Activated T-helper 1 cell treated with Interleukin-2 at 50 U/mL for 16 hours (primary cell): ENCODE data around the gene WTAP.
"Not testable (repeated sequence)": the region's sequence is repeated elsewhere in the genome, so short reads cannot be mapped to it uniquely, and the experiment has no call there.

Experiments
- DNase-seq: peaks from one replicate; pipeline ENCODE4 v3.0.0-alpha.2; 2020; ENCODE audit warnings: low read depth

The WTAP gene

DNA sequence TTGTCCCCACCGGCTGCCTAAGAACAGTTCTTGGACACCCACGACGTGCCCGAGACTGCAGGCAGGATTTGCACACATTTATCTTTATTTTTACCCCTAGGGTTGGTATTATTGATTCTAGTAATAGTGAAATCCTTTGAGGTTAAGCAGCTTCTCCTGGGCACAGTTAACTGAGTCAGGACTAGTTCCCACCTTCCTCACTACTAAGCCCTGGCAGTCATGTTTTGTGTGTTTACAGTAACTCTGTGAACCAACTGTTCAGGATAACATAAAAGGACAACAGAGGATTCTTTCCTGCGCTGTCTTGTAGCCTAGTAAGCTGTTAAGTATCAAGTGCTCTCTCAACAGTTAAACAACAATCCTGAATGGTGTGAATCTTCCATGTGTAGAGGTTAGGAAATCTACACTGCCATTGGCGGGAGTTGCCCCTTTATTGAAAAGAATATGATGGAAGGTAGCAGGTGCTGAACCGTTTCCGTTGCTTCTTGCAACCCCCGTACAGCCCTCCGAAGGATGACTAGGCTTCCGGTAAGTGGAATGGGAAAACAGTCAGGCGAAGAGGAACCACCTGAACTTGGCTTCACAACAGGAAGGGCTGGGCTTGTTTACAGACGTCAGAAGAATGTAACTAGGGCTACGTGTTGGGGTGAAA, 33.3 kb upstream of the WTAP start:
- DNase-seq, result peak; percentile 30

DNA sequence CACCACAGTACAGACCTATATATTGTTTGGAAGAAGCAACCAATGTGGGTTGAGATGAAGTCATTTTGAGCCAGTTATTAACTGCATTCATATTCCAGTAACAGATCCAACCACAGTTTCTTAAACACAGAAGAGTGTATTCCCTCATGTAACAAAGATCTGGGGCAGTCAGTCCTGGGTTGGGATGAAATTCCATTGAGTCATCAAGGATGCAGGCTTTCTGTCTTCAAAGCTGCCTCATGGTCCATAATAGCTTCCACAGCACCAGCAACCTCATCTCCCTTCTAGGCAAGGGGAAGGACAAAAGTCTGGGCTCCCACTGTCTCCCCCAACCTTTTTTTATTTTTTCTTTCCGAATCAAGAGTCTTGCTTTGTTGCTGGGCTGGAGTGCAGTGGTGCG, 31.3 kb upstream of the WTAP start:
- no peak for DNase-seq

- DNase-seq, result no peak
These were observed 26.3 kb upstream of the WTAP start for GRCh38 chr6:159700970-159701369.

DNA sequence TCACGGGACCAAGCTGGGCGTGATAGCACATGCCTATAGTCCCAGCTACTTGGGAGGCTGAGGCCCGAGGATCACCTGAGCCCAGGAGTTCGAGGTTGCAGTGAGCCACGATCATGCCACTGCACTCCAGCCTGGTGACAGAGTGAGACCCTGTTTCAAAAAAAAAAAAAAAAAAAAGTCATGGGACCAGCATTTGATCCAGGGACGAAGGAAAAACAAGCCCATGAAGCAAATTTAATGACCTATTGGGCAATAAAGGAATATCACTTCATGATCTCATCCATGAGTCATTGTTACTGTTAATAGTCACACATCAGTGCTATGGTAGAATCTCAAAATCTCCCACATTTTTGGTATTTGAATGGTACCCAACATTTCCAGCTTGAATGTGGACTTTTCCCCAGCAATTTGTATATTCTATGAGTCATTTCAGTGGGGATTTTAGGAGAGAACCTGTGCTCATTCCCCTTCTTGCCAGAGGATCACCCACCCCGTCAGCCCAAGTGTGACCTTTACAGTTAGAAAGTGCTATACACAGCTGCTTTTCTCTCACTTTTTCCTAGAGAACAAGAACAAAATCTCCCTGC, 25.8 kb upstream of the WTAP start:
- no peak for DNase-seq

DNA sequence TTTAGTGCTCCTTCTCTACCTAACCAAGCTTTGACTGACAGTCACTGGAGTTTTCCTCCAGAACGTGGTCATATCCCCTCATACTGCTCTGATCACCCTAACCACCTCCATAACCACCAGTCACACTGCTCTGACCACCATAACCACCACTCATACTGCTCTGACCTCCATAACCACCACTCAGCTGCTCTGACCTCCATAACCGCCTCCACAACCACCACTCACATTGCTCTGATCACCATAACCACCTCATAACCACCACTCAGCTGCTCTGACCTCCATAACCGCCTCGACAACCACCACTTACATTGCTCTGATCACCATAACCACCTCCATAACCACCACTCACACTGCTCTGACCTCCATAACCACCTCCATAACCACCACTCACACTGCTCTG, 16.7 kb upstream of the WTAP start:
- not testable (repeated sequence) for DNase-seq

- DNase-seq, result not testable (repeated sequence)
These were observed 14.9 kb upstream of the WTAP start for GRCh38 chr6:159712389-159712788.

DNA sequence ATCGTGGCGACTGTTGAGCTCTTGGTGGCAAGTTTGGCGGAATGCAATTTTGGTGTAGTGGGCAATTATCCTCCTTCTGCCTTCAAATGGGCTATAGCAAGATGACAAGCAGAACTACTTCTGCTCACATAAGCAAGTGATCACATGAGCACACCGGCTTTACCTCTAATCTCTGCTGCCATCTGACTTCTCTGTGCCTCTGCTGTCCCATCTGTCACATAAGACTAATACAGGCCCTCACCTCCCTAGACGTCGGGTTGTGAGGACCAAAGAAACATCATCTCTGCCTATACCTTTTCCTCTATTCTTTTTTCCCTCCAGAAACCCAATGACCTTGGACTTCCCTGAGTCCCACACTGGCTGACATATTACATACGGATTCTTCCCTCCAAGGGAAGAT, 13.3 kb upstream of the WTAP start:
- DNase-seq, result no peak

DNA sequence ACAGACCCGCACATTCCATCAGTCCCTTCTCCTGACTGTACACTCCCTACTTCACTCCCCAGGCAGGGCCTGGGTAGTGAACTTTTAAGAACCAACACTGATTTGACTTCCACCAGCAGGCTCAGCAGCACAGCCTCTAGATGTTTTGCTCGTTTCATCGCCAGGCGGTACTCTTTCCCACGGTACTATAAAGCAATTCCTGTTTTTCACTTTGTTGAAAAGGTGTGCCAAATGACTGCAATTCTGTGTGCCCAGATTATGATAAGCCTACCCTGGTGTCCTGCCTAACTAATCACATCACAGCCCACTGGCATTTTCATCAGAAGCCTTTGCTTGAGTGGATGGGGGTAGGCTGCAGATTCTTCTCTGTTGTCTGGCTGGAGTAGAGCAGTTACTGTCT, 12.9 kb upstream of the WTAP start:
- DNase-seq, result no peak

- no peak for DNase-seq
These were observed 12.1 kb upstream of the WTAP start for GRCh38 chr6:159715166-159715565.

GRCh38 chr6:159715605-159716004, 11.7 kb upstream of the WTAP start:
- DNase-seq, result no peak

GRCh38 chr6:159716247-159717096, 10.8 kb upstream of the WTAP start:
- no peak for DNase-seq

DNA sequence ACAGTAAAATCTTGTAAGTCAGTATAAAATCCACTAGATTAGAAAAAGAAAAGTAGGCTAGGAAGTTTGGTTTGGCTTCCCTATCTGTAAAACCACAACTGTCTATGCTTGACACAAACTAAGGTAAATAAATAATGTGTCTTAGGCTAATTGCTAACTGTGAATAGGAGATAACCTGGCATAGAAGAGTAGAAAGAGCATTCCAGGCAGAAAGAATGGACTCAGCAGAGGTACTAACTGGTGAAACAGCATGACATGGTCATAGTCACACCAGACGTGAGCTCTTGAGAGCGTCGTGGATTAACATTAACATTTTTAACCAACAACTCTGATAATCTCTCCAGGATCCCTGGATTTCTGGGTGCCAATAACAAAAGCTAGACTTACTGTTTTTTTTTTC, 8.7 kb upstream of the WTAP start:
- no peak for DNase-seq

- no peak for DNase-seq
These were observed 8.0 kb upstream of the WTAP start for GRCh38 chr6:159719287-159719686.

DNA sequence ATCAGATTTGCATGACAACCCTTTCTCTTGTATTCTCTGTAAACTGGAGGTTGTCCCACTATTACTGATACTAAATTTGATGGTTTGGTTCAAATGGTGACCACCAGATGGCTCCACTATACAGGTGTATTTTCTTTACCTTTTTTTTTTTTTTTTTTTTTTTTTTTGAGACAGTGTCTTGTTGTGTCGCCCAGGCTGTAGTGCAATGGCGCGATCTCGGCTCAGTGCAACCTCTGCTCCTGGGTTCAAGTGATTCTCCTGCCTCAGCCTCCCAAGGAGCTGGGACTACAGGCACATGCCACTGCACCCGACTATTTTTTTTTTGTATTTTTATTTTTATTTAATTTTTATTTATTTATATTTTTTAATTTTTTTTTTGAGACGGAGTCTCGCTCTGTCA, 6.6 kb upstream of the WTAP start:
- DNase-seq, result no peak

DNA sequence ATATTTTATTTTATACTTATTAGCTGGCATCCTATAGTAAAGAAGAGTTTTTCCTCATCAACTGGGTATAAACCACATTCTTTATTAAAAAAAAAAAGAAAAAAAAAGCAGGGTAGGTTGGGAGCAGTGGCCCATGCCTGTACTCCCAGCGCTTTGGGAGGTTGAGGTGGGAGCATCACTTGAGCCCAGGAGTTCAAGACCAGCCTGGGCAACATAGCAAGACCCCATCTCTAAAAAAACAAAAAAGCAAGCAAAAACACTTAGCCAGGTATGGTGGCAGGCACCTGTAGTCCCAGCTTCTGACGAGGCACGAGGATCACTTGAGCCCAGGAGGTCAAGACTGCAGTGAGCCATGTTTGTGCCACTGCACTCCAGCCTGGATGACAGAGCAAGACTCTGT, 5.3 kb upstream of the WTAP start:
- not testable (repeated sequence) for DNase-seq

DNA sequence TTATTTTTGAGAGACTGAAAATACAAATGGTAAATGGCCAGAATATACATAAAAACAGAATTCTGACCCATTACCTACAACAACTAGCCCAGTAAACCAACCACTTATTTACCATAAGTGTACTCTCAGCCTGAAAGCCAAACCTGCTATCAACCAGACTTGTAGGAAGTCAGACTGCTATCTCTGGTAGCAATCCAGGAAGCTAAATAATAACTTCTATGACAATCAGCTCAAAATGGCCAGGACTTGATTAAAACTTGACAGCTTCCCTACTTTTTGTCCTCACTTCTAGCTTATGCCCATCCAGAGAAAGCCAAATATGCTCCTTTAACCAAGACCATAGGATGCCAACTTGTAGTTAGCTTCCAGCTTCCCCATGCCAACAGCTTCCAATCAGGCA, 4.7 kb upstream of the WTAP start:
- DNase-seq, result no peak

- no peak for DNase-seq
These were observed 4.0 kb upstream of the WTAP start for GRCh38 chr6:159723259-159723658.

GRCh38 chr6:159724778-159725177, 2.5 kb upstream of the WTAP start:
- DNase-seq, result no peak

GRCh38 chr6:159725208-159725607, 2.1 kb upstream of the WTAP start:
- DNase-seq, result not testable (repeated sequence)

DNA sequence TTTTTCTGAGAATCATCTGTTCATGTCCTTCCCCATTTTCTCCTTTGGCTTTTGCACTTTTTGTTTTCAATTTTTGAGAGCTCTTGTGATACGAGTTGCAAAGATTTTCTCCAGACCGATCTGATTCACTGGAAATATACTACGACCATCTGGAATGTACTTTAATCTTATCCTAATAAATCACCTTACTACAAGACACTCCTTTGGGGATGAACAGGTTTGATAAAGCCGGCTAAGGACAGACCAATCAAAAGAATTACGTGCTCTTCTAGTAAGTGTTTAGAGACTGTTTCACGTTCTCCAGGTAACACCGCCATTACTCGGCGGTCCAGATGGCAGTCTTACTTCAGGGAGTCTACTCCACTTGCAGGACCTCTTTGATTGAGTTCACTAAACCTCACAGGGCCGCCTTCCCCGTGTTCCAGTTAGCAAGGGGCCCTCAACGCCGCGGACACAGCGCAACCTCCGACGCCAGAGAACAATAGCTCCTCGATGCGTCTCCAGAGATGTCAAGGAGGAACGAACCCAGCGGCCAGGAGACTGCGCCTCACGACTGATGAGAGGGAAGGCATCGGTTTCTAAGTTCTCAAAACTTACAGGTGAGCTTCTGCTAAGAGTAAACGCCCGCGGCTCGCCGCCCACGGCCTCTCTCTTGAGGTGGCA, 920 bp upstream of the WTAP start:
- no peak for DNase-seq

DNA sequence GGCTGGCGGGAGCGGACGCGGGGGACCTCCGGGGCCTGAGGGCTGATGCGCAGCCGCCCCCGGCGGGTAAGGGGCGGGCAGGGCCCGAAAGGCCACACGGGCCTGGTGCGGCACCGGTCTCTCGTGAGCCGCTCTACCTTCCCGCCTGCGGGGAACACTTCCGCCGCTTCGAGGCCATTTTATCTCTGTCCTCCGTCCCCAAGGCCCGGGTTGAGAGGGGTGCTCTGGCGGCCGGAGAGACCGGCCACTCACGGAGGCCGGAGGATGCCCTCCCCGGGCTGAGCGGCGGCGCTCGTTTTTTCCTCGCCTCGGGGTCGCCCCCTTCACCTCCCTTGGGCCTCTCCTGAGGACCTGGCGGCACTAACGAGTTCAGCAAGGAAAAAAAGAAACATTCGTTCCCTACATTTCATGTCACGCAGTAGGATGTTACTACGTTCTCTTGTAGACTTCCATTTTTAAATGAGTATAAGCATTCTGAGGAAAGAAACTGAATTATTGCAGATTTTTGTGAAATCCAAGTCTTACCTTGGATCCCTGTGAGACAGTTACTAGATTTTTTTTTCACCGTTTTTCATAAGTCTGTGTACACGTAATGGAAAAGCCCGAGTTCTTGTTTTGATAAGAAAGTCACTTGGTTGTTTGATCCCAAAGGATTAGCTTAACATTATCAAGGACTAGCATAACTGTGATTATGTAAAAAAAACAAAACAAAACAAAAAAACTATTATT, 575 bp downstream of the WTAP start:
- DNase-seq, result no peak

DNA sequence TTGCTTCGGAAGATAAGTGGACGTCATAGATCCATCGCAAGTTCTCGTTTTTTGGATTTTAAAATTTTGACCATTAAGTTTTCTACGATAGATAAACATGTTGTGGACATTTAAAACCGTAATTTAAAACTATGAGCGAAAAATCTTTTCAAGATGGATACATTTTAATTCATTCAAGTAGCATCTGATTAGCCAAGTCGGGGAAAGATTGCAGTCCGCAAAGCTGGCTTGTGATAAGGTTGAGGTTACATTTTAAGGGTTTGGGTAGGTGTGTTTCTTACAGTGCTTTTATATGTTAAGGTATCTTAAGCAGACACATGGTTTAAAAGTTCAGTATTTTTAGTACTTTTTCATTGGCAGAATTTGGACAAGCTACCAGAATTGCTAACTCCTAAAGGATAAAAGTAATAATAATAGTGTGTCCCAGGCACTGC, 1.2 kb downstream of the WTAP start:
- no peak for DNase-seq
